HepG2 (cell line): Measurements from ENCODE around the gene KMT2E. TPM values are rescaled to one million over a fixed set of nuclear protein-coding genes. Genes with fewer than 3 reads are reported as not detected.

Experiments used
- ATAC-seq: fragments of 200-7000 bp; cut with Tn5 transposase; 3 replicates; pipeline ENCODE4 v1.9.1; 2020; ENCODE audit warnings: mild to moderate bottlenecking, moderate library complexity
- BruUV-seq: library from RNA; stranded (reverse); fragments of 400-500 nt; replicated peaks from 2 replicates; lab custom pipeline; 2021; lab: Mats Ljungman, UMichigan
- CTCF ChIA-PET: fragments of 300-600 bp; formaldehyde crosslinking; extraction: SDS; loops from one replicate; lab custom pipeline; 2021; ENCODE audit warnings: low total read pairs, inconsistent platforms, low intra/inter-chr PET ratio; lab: Yijun Ruan, JAX
- POLR2A ChIA-PET: fragments of 350-600 bp; sonication (Branson Sonifier 250); formaldehyde crosslinking; loops from one replicate; lab custom pipeline; 2020; ENCODE audit warnings: antibody characterized with exemption, inconsistent platforms; lab: Yijun Ruan, JAX
- DNase-seq: peaks from one replicate; pipeline ENCODE4 v3.0.0-alpha.2; 2015; ENCODE audit warnings: low spot score
- FAIRE-seq: peaks from 3 replicates; lab custom pipeline; 2011; peaks lifted over from hg19 to GRCh38; lab: Jason Lieb, UNC
- H2AFZ ChIP-seq: one replicate; pipeline ENCODE4 v1.6.1; 2011; ENCODE audit warnings: low read length, inconsistent platforms
- H3K27ac ChIP-seq: fragments of 300-600 bp; 3 replicates; pipeline ENCODE4 v1.8.0; 2011; ENCODE audit warnings: mixed run types, mild to moderate bottlenecking, mixed read lengths, low read length, inconsistent platforms; ENCODE audit not compliant: insufficient read depth; ENCODE audit errors: extremely low read length
- H3K27me3 ChIP-seq, 2 experiments: fragments of 200-600 bp in 1 of 2; 2 replicates in 1 of 2; 3 replicates in 1 of 2; pipeline versions ENCODE4 v1.6.0 to v1.8.0; 2011; ENCODE audit warnings: low read length in 2 of 2, mild to moderate bottlenecking in 2 of 2, moderate library complexity in 2 of 2, inconsistent platforms in 1 of 2; ENCODE audit not compliant: insufficient read depth in 2 of 2, control insufficient read depth in 1 of 2
- H3K36me3 ChIP-seq, 2 experiments: fragments of 200-600 bp in 1 of 2; replicated peaks in 1 of 2; 2 replicates in 1 of 2; 3 replicates in 1 of 2; pipeline versions ENCODE4 v1.5.1 to v1.8.0; 2011; ENCODE audit warnings: low read length in 2 of 2, inconsistent platforms in 1 of 2; ENCODE audit not compliant: insufficient read depth in 2 of 2, control insufficient read depth in 1 of 2
- H3K4me1 ChIP-seq: 2 replicates; pipeline ENCODE4 v1.5.1; 2012; ENCODE audit warnings: low read length, inconsistent platforms; ENCODE audit not compliant: insufficient read depth
- H3K4me2 ChIP-seq: 2 replicates; pipeline ENCODE4 v1.6.0; 2011; ENCODE audit warnings: low read depth, low read length, inconsistent platforms
- H3K4me3 ChIP-seq, 3 experiments: fragments of 200-600 bp in 1 of 3; sonication (generic), shearing (Covaris generic) in 1 of 3; replicated peaks in 1 of 3; 2 replicates each; pipeline ENCODE4 v1.5.1; 2011 to 2016; ENCODE audit warnings: low read length in 3 of 3, inconsistent platforms in 2 of 3, low read depth in 2 of 3, mild to moderate bottlenecking in 2 of 3, control low read depth in 1 of 3, mixed read lengths in 1 of 3; ENCODE audit not compliant: insufficient read depth in 1 of 3
- H3K79me2 ChIP-seq: one replicate; pipeline ENCODE4 v1.6.1; 2011; ENCODE audit warnings: low read length, inconsistent platforms; ENCODE audit not compliant: insufficient read depth
- H3K9ac ChIP-seq: 2 replicates; pipeline ENCODE4 v1.6.0; 2011; ENCODE audit warnings: mild to moderate bottlenecking, low read depth, low read length, inconsistent platforms; ENCODE audit not compliant: insufficient read depth
- H3K9me3 ChIP-seq: 2 replicates; pipeline ENCODE4 v1.5.1; 2012; ENCODE audit warnings: mild to moderate bottlenecking, low read length
- H4K20me1 ChIP-seq: 2 replicates; pipeline ENCODE4 v1.6.0; 2011; ENCODE audit warnings: inconsistent platforms, mild to moderate bottlenecking, low read length, moderate library complexity; ENCODE audit not compliant: insufficient read depth
- CENPT ChIP-seq: sonication (generic); formaldehyde crosslinking; IDR thresholded peaks from 2 replicates; pipeline ENCODE4 v1.8.0; 2022; ENCODE audit warnings: low read depth, mild to moderate bottlenecking, moderate library complexity, missing genetic modification reagents
- ESRRA ChIP-seq: sonication (generic); formaldehyde crosslinking; IDR thresholded peaks from 2 replicates; pipeline ENCODE4 v1.5.1; 2020; ENCODE audit warnings: mild to moderate bottlenecking, low read depth, missing genetic modification reagents
- EZH2 ChIP-seq: conservative IDR thresholded peaks from 2 replicates; pipeline ENCODE4 v1.6.1; 2012; ENCODE audit warnings: mild to moderate bottlenecking, low read depth, low read length, moderate library complexity
- FOXP1 ChIP-seq, 2 experiments: fragments of 450-650 bp in 1 of 2; IDR thresholded peaks; 2 replicates each; pipeline ENCODE4 v1.6.1; 2017 to 2018; ENCODE audit warnings: antibody characterized with exemption in 1 of 2
- HNRNPK ChIP-seq: fragments of 200-400 bp; formaldehyde crosslinking; IDR thresholded peaks from 2 replicates; pipeline ENCODE4 v1.6.1; 2018; ENCODE audit warnings: low read length, low read depth, moderate library complexity, mild to moderate bottlenecking; ENCODE audit not compliant: poor library complexity, severe bottlenecking
- RBM39 ChIP-seq: fragments of 200-400 bp; formaldehyde crosslinking; IDR thresholded peaks from one replicate; pipeline ENCODE4 v1.6.1; 2018; ENCODE audit warnings: antibody characterized with exemption, mild to moderate bottlenecking, low read depth, low read length; ENCODE audit not compliant: poor library complexity, severe bottlenecking
- TCF7L2 ChIP-seq: IDR thresholded peaks from 2 replicates; pipeline ENCODE4 v1.6.1; 2011; ENCODE audit warnings: mild to moderate bottlenecking, low read depth, low read length, moderate library complexity
- TOPORS ChIP-seq: sonication (generic); formaldehyde crosslinking; IDR thresholded peaks from 2 replicates; pipeline ENCODE4 v1.8.0; 2023; ENCODE audit warnings: mild to moderate bottlenecking, missing genetic modification reagents
- ZFP37 ChIP-seq: sonication (generic); formaldehyde crosslinking; IDR thresholded peaks from 2 replicates; pipeline ENCODE4 v1.4.0; 2020; ENCODE audit warnings: missing genetic modification reagents, borderline replicate concordance
- ZNF20 ChIP-seq: sonication (generic); formaldehyde crosslinking; IDR thresholded peaks from 2 replicates; pipeline ENCODE4 v1.4.0; 2020; ENCODE audit warnings: mild to moderate bottlenecking, moderate library complexity, missing genetic modification reagents
- ZNF282 ChIP-seq: fragments of 450-650 bp; IDR thresholded peaks from 2 replicates; pipeline ENCODE4 v1.6.1; 2018; ENCODE audit not compliant: partially characterized antibody
- WGBS: methylation state at CpG from one replicate; pipeline ENCODE4 v1.1.6; 2017; ENCODE audit warnings: low lambda C conversion rate; 5-methylcytosine and 5-hydroxymethylcytosine counted together
- in situ Hi-C: cut with HindIII; loops from 2 replicates; pipeline ENCODE4 v1.10.0; 2017; ENCODE audit warnings: low pct_unique_long_range_greater_than_20kb; ENCODE audit not compliant: extremely low pct_ligation_motif_present
- intact Hi-C: fragments of 100-400 bp; cut with micrococcal nuclease; formaldehyde crosslinking; loops from one replicate; pipeline ENCODE4 v1.10.0; 2022; ENCODE audit not compliant: unreplicated experiment
- polyA plus RNA-seq, 8 experiments: library from polyadenylated mRNA; depleted of rRNA in 3 of 8; stranded (reverse) in 7 of 8; unstranded in 1 of 8; fragments of >200 nt; fragmentation: Illumina TruSeq in 4 of 8; extraction: Trizol in 4 of 8; gene quantifications; 2 replicates each; pipeline versions ENCODE4 v1.2.1 to v1.2.3, GENCODE V29; 2011 to 2016; ENCODE audit warnings: low read depth in 4 of 8, missing spikeins in 1 of 8, mixed read lengths in 1 of 8; ENCODE audit not compliant: insufficient read depth in 1 of 8
- total RNA-seq, 5 experiments: library from RNA; depleted of rRNA; stranded (reverse); fragments of >200 nt; fragmentation: Illumina TruSeq; extraction: Trizol; gene quantifications; 2 replicates each; pipeline ENCODE4 v1.2.3, GENCODE V29; 2016; ENCODE audit warnings: low read depth in 1 of 5
- TF ChIP-seq, protein P1 (sequence below): sonication (generic); formaldehyde crosslinking; IDR thresholded peaks from 2 replicates; pipeline ENCODE4 v1.4.0; 2020; ENCODE audit warnings: missing genetic modification reagents, mild to moderate bottlenecking, borderline replicate concordance

KMT2E gene
- total and polyA plus RNA-seq, 2 of the 13 experiments (the other 11 are each of a cell fraction or from before 2014, with no cell fraction given): 6.3 to 24.4 TPM

DNA sequence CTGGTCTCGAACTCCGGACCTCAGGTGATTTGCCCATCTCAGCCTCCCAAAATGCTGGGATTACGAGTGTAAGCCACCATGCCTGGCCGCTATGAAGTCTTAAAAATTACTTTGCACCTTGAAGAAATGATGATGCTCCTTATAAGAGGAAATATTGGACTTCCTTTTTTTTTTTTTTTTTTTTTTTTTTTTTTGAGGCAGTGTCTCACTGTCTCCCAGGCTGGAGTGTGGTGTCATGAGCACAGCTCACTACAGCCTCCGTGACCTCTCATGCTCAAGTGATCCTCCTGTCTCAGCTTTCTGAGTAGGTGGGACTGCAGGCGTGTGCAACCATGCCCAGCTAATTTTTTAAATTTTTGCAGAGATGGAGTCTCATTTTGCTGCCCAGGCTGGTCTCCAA lies 65.3 kb downstream of the KMT2E start:
- no TSS peak for BruUV-seq
- CTCF ChIA-PET: no interaction called here
- no peak for FAIRE-seq
- POLR2A ChIA-PET: no interaction called here
- H3K9ac ChIP-seq: no peak overlapping the region
- no peaks in the 10 kb centered on the region for H3K27me3 ChIP-seq
- H3K9me3 ChIP-seq: no peaks in the 10 kb centered on the region
- no peak for DNase-seq
- H4K20me1 ChIP-seq: peaks cover 5% of the 10 kb centered on the region; the same call in 1 of the 2 replicates
- H3K4me1 ChIP-seq: no peaks in the 10 kb centered on the region
- H3K4me2 ChIP-seq: no peak overlapping the region
- no peak overlapping the region for H2AFZ ChIP-seq
- H3K27ac ChIP-seq: no peak overlapping the region
- H3K4me3 ChIP-seq: no peak overlapping the region
- TF ChIP-seq CENPT (CRISPR knock-in tag) (no peak), RBM39 (no peak), ESRRA (no peak), ZFP37 (no peak), EZH2 (no peak), FOXP1 (IDR thresholded peaks at IDR 0.05) (no peak), FOXP1 (CRISPR knock-in tag; IDR thresholded peaks at IDR 0.05) (no peak), TOPORS (CRISPR knock-in tag) (no peak), TCF7L2 (no peak), ZNF282 (no peak), ZNF20 (no peak), HNRNPK (no peak)
- TF ChIP-seq, protein P1, sequence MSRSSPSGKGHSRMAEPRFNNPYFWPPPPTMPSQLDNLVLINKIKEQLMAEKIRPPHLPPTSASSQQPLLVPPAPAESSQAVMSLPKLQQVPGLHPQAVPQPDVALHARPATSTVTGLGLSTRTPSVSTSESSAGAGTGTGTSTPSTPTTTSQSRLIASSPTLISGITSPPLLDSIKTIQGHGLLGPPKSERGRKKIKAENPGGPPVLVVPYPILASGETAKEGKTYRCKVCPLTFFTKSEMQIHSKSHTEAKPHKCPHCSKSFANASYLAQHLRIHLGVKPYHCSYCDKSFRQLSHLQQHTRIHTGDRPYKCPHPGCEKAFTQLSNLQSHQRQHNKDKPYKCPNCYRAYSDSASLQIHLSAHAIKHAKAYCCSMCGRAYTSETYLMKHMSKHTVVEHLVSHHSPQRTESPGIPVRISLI (CRISPR knock-in tag): no peak
- intact Hi-C loops (no loop called here), in situ Hi-C loops (no loop called here)
- 95% methylated on average over 6 of the region's 6 CpGs for WGBS
- peaks cover 10 to 80% of the 10 kb centered on the region in 2 experiments for H3K36me3 ChIP-seq
- no peak for ATAC-seq
- H3K79me2 ChIP-seq: no peaks in the 10 kb centered on the region
